Dedifferentiated amniotic fluid mesenchymal stem cell (primary cell): ENCODE measurements around the gene UMAD1.
"Not testable (repeated sequence)": the region's sequence is repeated elsewhere in the genome, so short reads cannot be mapped to it uniquely, and the experiment has no call there.

ENCODE experiments used
- DNase-seq: peaks from one replicate; pipeline ENCODE4 v3.0.0-alpha.2; 2016; ENCODE audit errors: extremely low spot score

UMAD1 gene

GRCh38 chr7:7652798-7653540 is 12.4 kb downstream of the UMAD1 start:
- DNase-seq, result no peak

- no peak for DNase-seq
Measured at GRCh38 chr7:7653593-7654187, 13.1 kb downstream of the UMAD1 start.

GRCh38 chr7:7654964-7655715 is 14.6 kb downstream of the UMAD1 start:
- no peak for DNase-seq

- DNase-seq, result not testable (repeated sequence)
Measured at GRCh38 chr7:7656459-7656858, 15.9 kb downstream of the UMAD1 start.

GRCh38 chr7:7662527-7662926 is 22.0 kb downstream of the UMAD1 start:
- no peak for DNase-seq

GRCh38 chr7:7664291-7664690 is 23.7 kb downstream of the UMAD1 start:
- no peak for DNase-seq

GRCh38 chr7:7665031-7665430 is 24.5 kb downstream of the UMAD1 start:
- DNase-seq, result no peak

- no peak for DNase-seq
Measured at GRCh38 chr7:7667187-7667586, 26.6 kb downstream of the UMAD1 start.

GRCh38 chr7:7668706-7669105 is 28.2 kb downstream of the UMAD1 start:
- no peak for DNase-seq

GRCh38 chr7:7670490-7670889 is 29.9 kb downstream of the UMAD1 start:
- DNase-seq, result no peak

GRCh38 chr7:7671361-7671760 is 30.8 kb downstream of the UMAD1 start:
- DNase-seq, result no peak

GRCh38 chr7:7672545-7673239 is 32.1 kb downstream of the UMAD1 start:
- DNase-seq, result no peak

- no peak for DNase-seq
Measured at GRCh38 chr7:7673240-7673550, 32.6 kb downstream of the UMAD1 start.

GRCh38 chr7:7675686-7676085 is 35.1 kb downstream of the UMAD1 start:
- DNase-seq, result no peak

GRCh38 chr7:7679640-7680039 is 39.1 kb downstream of the UMAD1 start:
- not testable (repeated sequence) for DNase-seq

GRCh38 chr7:7681191-7681935 is 40.8 kb downstream of the UMAD1 start:
- DNase-seq, result peak; percentile 80

GRCh38 chr7:7681936-7682329 is 41.4 kb downstream of the UMAD1 start:
- DNase-seq, result no peak

- DNase-seq, result no peak
Measured at GRCh38 chr7:7682861-7683260, 42.3 kb downstream of the UMAD1 start.

GRCh38 chr7:7686811-7687508 is 46.4 kb downstream of the UMAD1 start:
- DNase-seq, result no peak

- no peak for DNase-seq
Measured at GRCh38 chr7:7687800-7688199, 47.2 kb downstream of the UMAD1 start.

- no peak for DNase-seq
Measured at GRCh38 chr7:7688310-7688709, 47.8 kb downstream of the UMAD1 start.
